ENCODE data around the gene PRMT3. TPM values are rescaled to one million over a fixed set of nuclear protein-coding genes. Genes with fewer than 3 reads are reported as not detected.

The PRMT3 gene
- total RNA-seq, 1 experiment from 2014 or later: 31.4 TPM

DNA sequence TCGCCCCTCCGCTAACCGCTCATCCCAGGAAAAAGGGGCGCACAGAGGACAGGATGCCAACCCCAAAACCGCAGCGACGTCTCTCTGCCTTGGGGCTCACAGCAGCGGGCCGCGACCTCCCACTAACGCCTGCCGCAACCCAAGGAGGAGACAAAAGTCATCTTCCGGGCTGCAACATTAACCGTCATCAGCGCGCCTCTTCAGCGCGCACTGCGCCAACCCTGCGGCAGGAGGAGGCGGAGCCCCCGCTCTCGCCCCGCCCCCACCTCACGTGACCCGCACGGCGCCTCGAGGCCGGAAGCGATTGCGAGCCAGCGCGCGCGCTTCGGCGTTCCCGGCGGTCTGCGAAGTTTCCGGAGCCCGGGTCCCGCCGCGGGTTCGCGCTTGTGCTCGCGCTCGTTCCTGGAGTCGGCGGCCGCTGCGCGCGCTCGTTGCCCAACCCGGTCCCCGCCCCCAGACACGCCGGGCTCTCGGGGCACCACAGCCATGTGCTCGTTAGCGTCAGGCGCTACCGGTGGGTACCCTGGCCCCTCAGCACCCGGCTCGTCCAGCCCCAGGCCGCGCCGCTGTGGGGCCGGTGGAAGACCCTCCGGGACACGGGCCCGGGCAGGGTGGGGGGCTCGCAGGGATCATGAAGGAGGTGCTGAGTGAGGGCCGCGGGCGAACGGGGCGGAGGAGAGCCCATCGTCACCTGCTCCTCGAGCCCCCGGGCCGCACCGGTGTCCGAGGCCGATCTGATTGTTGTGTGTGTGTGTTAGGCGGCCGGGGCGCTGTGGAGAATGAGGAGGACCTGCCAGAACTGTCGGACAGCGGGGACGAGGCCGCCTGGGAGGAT, at the start of gene PRMT3 (continued):
- TF ChIP-seq USF1 (CRISPR knock-in tag; IDR thresholded peaks at IDR 0.05) (peak; percentile 99), TCF7 (CRISPR knock-in tag; IDR thresholded peaks at IDR 0.05; ENCODE audit: low read depth) (no peak), NFYB (CRISPR knock-in tag; conservative IDR thresholded peaks at IDR 0.05; ENCODE audit: low read depth) (0 out of 2 replicates have a peak, but pooled peaks have one; percentile 19), ZNF671 (CRISPR knock-in tag; IDR thresholded peaks at IDR 0.05) (no peak), ELF4 (CRISPR knock-in tag; IDR thresholded peaks at IDR 0.05; ENCODE audit: low read depth) (no peak), CREM (CRISPR knock-in tag; IDR thresholded peaks at IDR 0.05) (peak; percentile 95), ERG (CRISPR knock-in tag; IDR thresholded peaks at IDR 0.05) (no peak), PRRX2 (CRISPR knock-in tag; IDR thresholded peaks at IDR 0.05) (no peak), HMGA2 (CRISPR knock-in tag; IDR thresholded peaks at IDR 0.05) (no peak), MXD4 (CRISPR knock-in tag; IDR thresholded peaks at IDR 0.05; ENCODE audit: borderline replicate concordance) (no peak), NR3C1 (CRISPR knock-in tag; conservative IDR thresholded peaks at IDR 0.05; ENCODE audit: low read depth) (no peak), ZNF263 (CRISPR knock-in tag; IDR thresholded peaks at IDR 0.05; ENCODE audit: low read depth) (no peak), NFATC4 (CRISPR knock-in tag; IDR thresholded peaks at IDR 0.05) (no peak), SOX15 (CRISPR knock-in tag; IDR thresholded peaks at IDR 0.05) (no peak), PREB (CRISPR knock-in tag; IDR thresholded peaks at IDR 0.05; ENCODE audit: borderline replicate concordance) (no peak; the same call in 1 of the 2 replicates), USF2 (CRISPR knock-in tag; IDR thresholded peaks at IDR 0.05) (peak; percentile 100), E2F4 (CRISPR knock-in tag; IDR thresholded peaks at IDR 0.05; ENCODE audit: borderline replicate concordance, low read depth) (no peak), IRF2 (CRISPR knock-in tag; IDR thresholded peaks at IDR 0.05; ENCODE audit: borderline replicate concordance, low read depth) (no peak), ZNF317 (CRISPR knock-in tag; IDR thresholded peaks at IDR 0.05; ENCODE audit: borderline replicate concordance, low read depth) (0 out of 2 replicates have a peak, but pooled peaks have one; percentile 14), TEAD1 (CRISPR knock-in tag; IDR thresholded peaks at IDR 0.05) (peak; percentile 79), HMGXB4 (CRISPR knock-in tag; IDR thresholded peaks at IDR 0.05) (peak; percentile 80), TEAD4 (CRISPR knock-in tag; IDR thresholded peaks at IDR 0.05) (no peak), FOXP1 (CRISPR knock-in tag; IDR thresholded peaks at IDR 0.05; ENCODE audit: borderline replicate concordance) (peak; percentile 97)
- TF ChIP-seq, protein P1, sequence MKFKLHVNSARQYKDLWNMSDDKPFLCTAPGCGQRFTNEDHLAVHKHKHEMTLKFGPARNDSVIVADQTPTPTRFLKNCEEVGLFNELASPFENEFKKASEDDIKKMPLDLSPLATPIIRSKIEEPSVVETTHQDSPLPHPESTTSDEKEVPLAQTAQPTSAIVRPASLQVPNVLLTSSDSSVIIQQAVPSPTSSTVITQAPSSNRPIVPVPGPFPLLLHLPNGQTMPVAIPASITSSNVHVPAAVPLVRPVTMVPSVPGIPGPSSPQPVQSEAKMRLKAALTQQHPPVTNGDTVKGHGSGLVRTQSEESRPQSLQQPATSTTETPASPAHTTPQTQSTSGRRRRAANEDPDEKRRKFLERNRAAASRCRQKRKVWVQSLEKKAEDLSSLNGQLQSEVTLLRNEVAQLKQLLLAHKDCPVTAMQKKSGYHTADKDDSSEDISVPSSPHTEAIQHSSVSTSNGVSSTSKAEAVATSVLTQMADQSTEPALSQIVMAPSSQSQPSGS (CRISPR knock-in tag; IDR thresholded peaks at IDR 0.05; ENCODE audit: borderline replicate concordance, low read depth): no peak
- TF ChIP-seq, protein P2, sequence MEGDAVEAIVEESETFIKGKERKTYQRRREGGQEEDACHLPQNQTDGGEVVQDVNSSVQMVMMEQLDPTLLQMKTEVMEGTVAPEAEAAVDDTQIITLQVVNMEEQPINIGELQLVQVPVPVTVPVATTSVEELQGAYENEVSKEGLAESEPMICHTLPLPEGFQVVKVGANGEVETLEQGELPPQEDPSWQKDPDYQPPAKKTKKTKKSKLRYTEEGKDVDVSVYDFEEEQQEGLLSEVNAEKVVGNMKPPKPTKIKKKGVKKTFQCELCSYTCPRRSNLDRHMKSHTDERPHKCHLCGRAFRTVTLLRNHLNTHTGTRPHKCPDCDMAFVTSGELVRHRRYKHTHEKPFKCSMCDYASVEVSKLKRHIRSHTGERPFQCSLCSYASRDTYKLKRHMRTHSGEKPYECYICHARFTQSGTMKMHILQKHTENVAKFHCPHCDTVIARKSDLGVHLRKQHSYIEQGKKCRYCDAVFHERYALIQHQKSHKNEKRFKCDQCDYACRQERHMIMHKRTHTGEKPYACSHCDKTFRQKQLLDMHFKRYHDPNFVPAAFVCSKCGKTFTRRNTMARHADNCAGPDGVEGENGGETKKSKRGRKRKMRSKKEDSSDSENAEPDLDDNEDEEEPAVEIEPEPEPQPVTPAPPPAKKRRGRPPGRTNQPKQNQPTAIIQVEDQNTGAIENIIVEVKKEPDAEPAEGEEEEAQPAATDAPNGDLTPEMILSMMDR (IDR thresholded peaks at IDR 0.05): peak; percentile 92

Measured in WTC11 (cell line).